ENCODE measurements around the gene ACP1. TPM values are rescaled to one million over a fixed set of nuclear protein-coding genes. Genes with fewer than 3 reads are reported as not detected.

The ACP1 gene
- total and polyA plus RNA-seq, 5 donors from 2014 or later = 77.2 to 175 (median 166) TPM

DNA sequence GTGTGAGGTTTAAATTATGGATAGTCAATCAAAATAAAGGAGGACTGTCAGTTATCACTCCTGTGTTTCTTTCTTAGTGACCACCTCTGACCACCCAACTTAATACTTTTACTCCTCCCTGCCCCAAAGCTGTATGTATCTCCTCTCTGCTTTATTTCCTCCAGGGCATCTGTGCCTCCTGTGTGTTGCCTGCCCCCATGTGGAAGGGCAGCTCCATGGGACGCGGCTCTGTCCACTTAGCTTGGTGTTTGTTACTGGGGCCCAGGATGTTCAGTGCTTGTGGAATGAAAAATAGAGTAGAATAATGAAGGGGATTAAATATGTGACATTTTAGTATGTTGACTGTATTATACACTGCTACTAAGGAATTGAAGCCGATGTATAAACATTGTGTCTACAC lies 9.8 kb downstream of the ACP1 start:
- peaks cover 53% of the 10 kb centered on the region for H3K36me3 Mint-ChIP-seq
- Histone ChIP-seq H3K4me3 (ENCODE audit: low read depth, low read length) (no peak overlapping the region), H3K36me3 (ENCODE audit: control insufficient read depth, insufficient read depth, low read length) (peaks cover 85% of the 10 kb centered on the region), H3K4me1 (ENCODE audit: control insufficient read depth, insufficient read depth, low read length, poor library complexity, severe bottlenecking) (no peaks in the 10 kb centered on the region), H3K27me3 (ENCODE audit: control insufficient read depth, insufficient read depth, low read length) (no peaks in the 10 kb centered on the region), H3K9me3 (ENCODE audit: control insufficient read depth in 2 of 2, low read length in 2 of 2) (no peaks in the 10 kb centered on the region), H3K27ac (ENCODE audit: insufficient read depth, low read length, poor library complexity, severe bottlenecking) (no peak overlapping the region)
- no peak overlapping the region for H3K4me3 Mint-ChIP-seq
- DNase-seq (no peak), ATAC-seq (ENCODE audit: low read depth in 2 of 2) (no peak)
- H3K27ac Mint-ChIP-seq = peak overlapping the region in 1 of 3 donors; percentile 20
- no peaks in the 10 kb centered on the region for H3K9me3 Mint-ChIP-seq
- H3K27me3 Mint-ChIP-seq = no peaks in the 10 kb centered on the region
- H3K4me1 Mint-ChIP-seq = peaks cover 6 to 34% (median 26%) of the 10 kb centered on the region in 4 donors

DNA sequence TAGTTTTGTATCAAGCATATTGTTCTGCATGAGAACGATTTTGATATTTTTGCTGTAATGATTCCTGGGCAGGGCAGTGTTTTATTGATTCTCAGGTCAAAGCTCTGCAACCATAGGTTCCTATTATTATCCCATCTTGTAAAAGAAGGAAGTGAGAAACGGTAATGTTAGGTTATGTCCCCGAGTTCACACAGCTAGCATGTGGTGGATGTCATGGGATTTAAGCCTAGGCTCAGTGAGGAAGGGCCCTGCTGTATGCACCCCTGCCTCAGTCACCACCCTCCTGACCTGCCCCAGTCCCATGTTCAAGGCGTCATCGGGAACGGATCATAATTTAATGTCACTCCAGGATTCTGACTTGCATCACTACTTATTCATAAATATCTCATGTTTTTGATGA lies 10.7 kb downstream of the ACP1 start:
- Histone ChIP-seq H3K36me3 (ENCODE audit: control insufficient read depth, insufficient read depth, low read length) (peaks cover 91% of the 10 kb centered on the region), H3K4me3 (ENCODE audit: low read depth, low read length) (no peak overlapping the region), H3K27ac (ENCODE audit: insufficient read depth, low read length, poor library complexity, severe bottlenecking) (no peak overlapping the region), H3K9me3 (ENCODE audit: control insufficient read depth in 2 of 2, low read length in 2 of 2) (no peaks in the 10 kb centered on the region), H3K27me3 (ENCODE audit: control insufficient read depth, insufficient read depth, low read length) (no peaks in the 10 kb centered on the region), H3K4me1 (ENCODE audit: control insufficient read depth, insufficient read depth, low read length, poor library complexity, severe bottlenecking) (no peaks in the 10 kb centered on the region)
- Mint-ChIP-seq H3K4me1 (peaks cover 0 to 25% (median 18%) of the 10 kb centered on the region in 4 donors), H3K27ac (no peak overlapping the region), H3K4me3 (no peak overlapping the region), H3K27me3 (no peaks in the 10 kb centered on the region), H3K9me3 (no peaks in the 10 kb centered on the region), H3K36me3 (peaks cover 50% of the 10 kb centered on the region)
- DNase-seq = no peak
- no peak for ATAC-seq (ENCODE audit: low read depth in 2 of 2)

DNA sequence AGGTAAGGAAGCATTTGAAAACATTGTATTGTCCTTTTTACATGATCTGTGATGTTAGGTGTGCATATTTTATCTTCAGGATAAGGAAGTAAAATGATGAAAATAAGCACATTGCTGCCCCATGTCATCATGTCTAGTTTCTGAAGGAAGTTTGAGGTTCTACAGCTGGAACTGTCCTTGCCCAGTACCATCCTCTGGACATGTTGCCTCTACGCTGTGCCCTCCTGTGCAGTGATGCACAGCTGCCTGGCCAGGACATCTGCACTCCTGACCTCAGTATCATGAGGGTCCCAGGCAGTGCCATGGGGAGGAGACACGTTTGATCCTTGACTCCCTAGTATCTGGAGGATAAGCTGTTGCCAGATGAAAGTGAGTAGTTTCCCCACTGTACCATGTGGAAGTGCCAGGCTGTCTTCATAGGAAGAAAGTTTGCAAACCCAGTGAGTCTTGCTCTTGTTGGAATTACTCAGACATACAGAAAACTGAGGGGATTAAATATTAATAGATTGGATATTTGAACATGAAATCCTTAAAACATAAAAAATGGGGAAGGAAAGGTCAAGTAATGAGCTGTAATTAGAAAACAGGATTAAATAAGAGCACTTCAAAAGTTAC lies 13.7 kb downstream of the ACP1 start:
- H3K4me1 ChIP-seq (ENCODE audit: control insufficient read depth, insufficient read depth, low read length, poor library complexity, severe bottlenecking) = no peaks in the 10 kb centered on the region
- H3K9me3 Mint-ChIP-seq = no peaks in the 10 kb centered on the region
- peaks cover 84% of the 10 kb centered on the region for H3K36me3 ChIP-seq (ENCODE audit: control insufficient read depth, insufficient read depth, low read length)
- no peaks in the 10 kb centered on the region for H3K27me3 ChIP-seq (ENCODE audit: control insufficient read depth, insufficient read depth, low read length)
- ATAC-seq (ENCODE audit: low read depth in 2 of 2) = no peak
- H3K4me3 Mint-ChIP-seq = no peak overlapping the region
- H3K9me3 ChIP-seq (ENCODE audit: control insufficient read depth in 2 of 2, low read length in 2 of 2) = no peaks in the 10 kb centered on the region
- no peak overlapping the region for H3K27ac Mint-ChIP-seq
- H3K27ac ChIP-seq (ENCODE audit: insufficient read depth, low read length, poor library complexity, severe bottlenecking) = no peak overlapping the region
- H3K36me3 Mint-ChIP-seq = peaks cover 47% of the 10 kb centered on the region
- no peak overlapping the region for H3K4me3 ChIP-seq (ENCODE audit: low read depth, low read length)
- peaks cover 0 to 6% (median 5%) of the 10 kb centered on the region in 4 donors for H3K4me1 Mint-ChIP-seq
- no peak for DNase-seq
- no peaks in the 10 kb centered on the region for H3K27me3 Mint-ChIP-seq

DNA sequence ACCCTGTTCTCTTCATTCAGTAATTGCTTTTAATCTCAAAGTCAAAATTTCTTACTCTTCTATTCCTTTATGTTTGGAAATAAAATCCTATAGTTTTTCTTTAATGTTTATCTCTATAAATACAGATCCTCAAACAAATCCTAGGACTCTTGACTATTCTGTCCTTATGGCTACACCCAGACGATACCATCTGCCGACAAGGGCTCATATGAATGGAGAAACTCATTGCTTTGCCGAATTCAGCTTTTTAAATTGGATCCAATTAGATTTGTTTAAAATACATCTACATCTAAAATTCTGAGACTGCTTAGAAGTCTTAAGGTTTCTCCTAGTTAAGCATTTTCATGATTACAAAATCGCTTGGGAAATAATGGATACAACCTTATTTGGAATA lies 14.2 kb downstream of the ACP1 start:
- H3K9me3 ChIP-seq (ENCODE audit: control insufficient read depth in 2 of 2, low read length in 2 of 2) = no peaks in the 10 kb centered on the region
- no peaks in the 10 kb centered on the region for H3K27me3 Mint-ChIP-seq
- ATAC-seq (ENCODE audit: low read depth in 2 of 2) (no peak), DNase-seq (no peak)
- no peaks in the 10 kb centered on the region for H3K9me3 Mint-ChIP-seq
- no peak overlapping the region for H3K4me3 Mint-ChIP-seq
- H3K27ac Mint-ChIP-seq = no peak overlapping the region
- no peaks in the 10 kb centered on the region for H3K4me1 ChIP-seq (ENCODE audit: control insufficient read depth, insufficient read depth, low read length, poor library complexity, severe bottlenecking)
- H3K4me3 ChIP-seq (ENCODE audit: low read depth, low read length) = no peak overlapping the region
- peaks cover 80% of the 10 kb centered on the region for H3K36me3 ChIP-seq (ENCODE audit: control insufficient read depth, insufficient read depth, low read length)
- no peaks in the 10 kb centered on the region for H3K27me3 ChIP-seq (ENCODE audit: control insufficient read depth, insufficient read depth, low read length)
- no peak overlapping the region for H3K27ac ChIP-seq (ENCODE audit: insufficient read depth, low read length, poor library complexity, severe bottlenecking)
- H3K36me3 Mint-ChIP-seq = peaks cover 49% of the 10 kb centered on the region
- peaks cover 0 to 6% (median 5%) of the 10 kb centered on the region in 4 donors for H3K4me1 Mint-ChIP-seq

DNA sequence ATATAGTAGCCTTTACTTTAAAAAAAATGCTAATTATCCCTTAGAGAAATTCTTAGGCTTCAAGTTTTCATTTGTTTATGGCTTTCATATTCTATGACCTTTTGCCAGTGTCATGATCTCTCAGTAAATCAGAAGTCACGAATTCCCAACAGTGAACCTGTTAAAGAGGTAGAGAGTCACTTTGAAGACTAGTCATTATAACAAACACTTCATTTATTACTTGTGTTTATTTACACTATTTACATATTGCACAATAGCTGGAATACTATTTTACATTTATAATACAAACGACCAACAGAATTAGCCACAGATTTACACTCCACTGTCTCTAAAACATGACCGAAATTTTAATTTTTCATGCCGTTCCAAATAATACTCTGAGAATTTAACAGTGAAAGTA lies 14.6 kb downstream of the ACP1 start:
- Mint-ChIP-seq H3K27me3 (no peaks in the 10 kb centered on the region), H3K4me3 (no peak overlapping the region)

DNA sequence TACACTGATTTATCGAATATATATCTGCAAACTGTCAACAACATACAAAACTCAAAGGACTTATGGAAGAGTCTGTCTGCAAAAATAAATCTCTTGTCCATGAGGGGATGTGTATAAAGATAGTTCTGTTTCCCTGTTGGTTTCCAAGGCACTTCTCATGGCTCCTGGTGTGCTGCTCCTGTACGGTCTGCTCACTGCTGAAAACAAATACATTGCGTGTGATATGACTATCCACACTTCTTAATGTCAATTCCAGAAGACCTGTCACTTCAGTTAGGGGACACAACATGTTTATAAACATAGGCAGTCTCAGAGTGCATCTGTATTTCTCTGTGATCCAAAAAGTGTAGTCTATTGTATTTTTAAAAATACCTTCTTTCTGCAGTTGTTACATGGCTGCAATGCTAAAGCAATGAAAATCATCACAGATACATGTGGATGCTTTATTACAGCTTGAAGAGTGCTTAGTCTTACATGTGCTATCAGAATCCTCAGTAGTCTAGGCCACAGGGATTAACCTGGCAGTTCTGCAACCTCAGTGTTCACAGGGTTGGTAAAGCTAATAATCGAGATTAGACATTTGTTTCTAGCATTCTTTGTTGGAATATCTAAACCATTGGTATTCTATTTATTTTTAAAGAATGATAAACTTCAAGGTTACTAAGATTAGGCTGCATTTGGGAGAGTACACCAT lies 15.4 kb downstream of the ACP1 start:
- Mint-ChIP-seq H3K27ac (no peak overlapping the region), H3K27me3 (no peaks in the 10 kb centered on the region)

More for the DNA sequence above, 14.6 kb downstream of the ACP1 start:
- ATAC-seq (ENCODE audit: low read depth in 2 of 2) (no peak), DNase-seq (no peak)
- no peaks in the 10 kb centered on the region for H3K27me3 ChIP-seq (ENCODE audit: control insufficient read depth, insufficient read depth, low read length)
- peaks cover 46% of the 10 kb centered on the region for H3K36me3 Mint-ChIP-seq
- H3K27ac ChIP-seq (ENCODE audit: insufficient read depth, low read length, poor library complexity, severe bottlenecking) = no peak overlapping the region
- no peaks in the 10 kb centered on the region for H3K9me3 Mint-ChIP-seq
- H3K4me1 ChIP-seq (ENCODE audit: control insufficient read depth, insufficient read depth, low read length, poor library complexity, severe bottlenecking) = no peaks in the 10 kb centered on the region
- H3K27ac Mint-ChIP-seq = no peak overlapping the region
- peaks cover 76% of the 10 kb centered on the region for H3K36me3 ChIP-seq (ENCODE audit: control insufficient read depth, insufficient read depth, low read length)
- no peak overlapping the region for H3K4me3 ChIP-seq (ENCODE audit: low read depth, low read length)
- H3K4me1 Mint-ChIP-seq = peaks cover 0 to 6% (median 4%) of the 10 kb centered on the region in 4 donors
- no peaks in the 10 kb centered on the region for H3K9me3 ChIP-seq (ENCODE audit: control insufficient read depth in 2 of 2, low read length in 2 of 2)

DNA sequence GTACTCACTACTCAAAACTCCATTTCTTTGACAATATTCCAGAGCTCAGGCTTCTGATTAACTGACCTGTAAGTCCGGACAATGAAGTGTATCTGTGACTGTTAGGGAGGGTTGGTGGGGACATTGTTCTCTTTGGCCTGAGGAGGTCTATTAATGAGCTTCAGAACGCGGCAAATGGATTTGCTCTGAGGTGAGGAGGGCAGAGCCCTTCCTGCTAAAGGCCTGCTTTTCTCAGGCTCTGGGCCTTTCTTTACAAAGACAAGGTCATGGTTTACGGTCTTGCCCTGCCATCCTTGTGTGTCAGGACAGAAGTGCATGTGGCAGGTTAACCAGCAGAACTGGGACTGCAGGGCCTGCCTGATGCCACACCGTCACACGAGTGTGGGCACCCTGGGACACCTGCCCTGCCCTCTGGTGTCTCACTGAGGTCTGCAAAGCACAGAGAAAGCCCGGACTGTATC lies 15.9 kb downstream of the ACP1 start:
- H3K4me1 Mint-ChIP-seq = no peaks in the 10 kb centered on the region
- no peak overlapping the region for H3K27ac Mint-ChIP-seq
- no peak overlapping the region for H3K27ac ChIP-seq (ENCODE audit: insufficient read depth, low read length, poor library complexity, severe bottlenecking)
- H3K9me3 Mint-ChIP-seq = no peaks in the 10 kb centered on the region
- H3K27me3 ChIP-seq (ENCODE audit: control insufficient read depth, insufficient read depth, low read length) = no peaks in the 10 kb centered on the region
- H3K27me3 Mint-ChIP-seq = peaks cover 5% of the 10 kb centered on the region
- DNase-seq = no peak
- no peak overlapping the region for H3K4me3 Mint-ChIP-seq
- peaks cover 41% of the 10 kb centered on the region for H3K36me3 Mint-ChIP-seq
- H3K4me1 ChIP-seq (ENCODE audit: control insufficient read depth, insufficient read depth, low read length, poor library complexity, severe bottlenecking) = no peaks in the 10 kb centered on the region
- H3K9me3 ChIP-seq (ENCODE audit: control insufficient read depth in 2 of 2, low read length in 2 of 2) = no peaks in the 10 kb centered on the region
- no peak for ATAC-seq (ENCODE audit: low read depth in 2 of 2)
- H3K4me3 ChIP-seq (ENCODE audit: low read depth, low read length) = no peak overlapping the region
- H3K36me3 ChIP-seq (ENCODE audit: control insufficient read depth, insufficient read depth, low read length) = peaks cover 65% of the 10 kb centered on the region

More for the DNA sequence above, 15.4 kb downstream of the ACP1 start:
- Mint-ChIP-seq H3K4me3 (no peak overlapping the region), H3K36me3 (peaks cover 42% of the 10 kb centered on the region), H3K4me1 (peaks cover 0 to 4% (median 0%) of the 10 kb centered on the region in 4 donors), H3K9me3 (no peaks in the 10 kb centered on the region)
- no peaks in the 10 kb centered on the region for H3K27me3 ChIP-seq (ENCODE audit: control insufficient read depth, insufficient read depth, low read length)
- DNase-seq (no peak), ATAC-seq (ENCODE audit: low read depth in 2 of 2) (no peak)
- H3K27ac ChIP-seq (ENCODE audit: insufficient read depth, low read length, poor library complexity, severe bottlenecking) = no peak overlapping the region
- H3K36me3 ChIP-seq (ENCODE audit: control insufficient read depth, insufficient read depth, low read length) = peaks cover 71% of the 10 kb centered on the region
- H3K4me1 ChIP-seq (ENCODE audit: control insufficient read depth, insufficient read depth, low read length, poor library complexity, severe bottlenecking) = no peaks in the 10 kb centered on the region
- H3K4me3 ChIP-seq (ENCODE audit: low read depth, low read length) = no peak overlapping the region
- no peaks in the 10 kb centered on the region for H3K9me3 ChIP-seq (ENCODE audit: control insufficient read depth in 2 of 2, low read length in 2 of 2)

DNA sequence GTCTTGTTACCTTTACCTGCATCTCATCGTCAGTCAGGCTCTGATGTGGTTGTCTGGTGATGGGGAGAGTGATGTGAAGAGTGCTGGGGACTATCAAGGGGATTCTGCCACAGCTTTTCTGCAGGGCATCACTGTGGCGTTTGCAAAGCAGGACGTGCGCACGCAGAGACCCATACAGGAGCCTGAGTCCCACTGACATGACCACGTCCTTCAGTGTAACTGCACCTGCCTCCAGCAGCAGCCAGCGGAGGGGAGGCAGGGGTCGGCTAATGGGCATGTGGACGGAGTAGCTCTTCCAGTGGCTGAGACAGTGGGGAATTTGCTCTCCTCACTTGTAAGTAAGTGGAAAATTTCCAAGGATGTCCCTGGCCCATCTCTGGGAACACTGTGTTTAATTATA lies 16.6 kb downstream of the ACP1 start:
- no peak overlapping the region for H3K4me3 Mint-ChIP-seq
- no peaks in the 10 kb centered on the region for H3K9me3 Mint-ChIP-seq
- peaks cover 12% of the 10 kb centered on the region for H3K27me3 Mint-ChIP-seq
- Histone ChIP-seq H3K27ac (ENCODE audit: insufficient read depth, low read length, poor library complexity, severe bottlenecking) (no peak overlapping the region), H3K27me3 (ENCODE audit: control insufficient read depth, insufficient read depth, low read length) (no peaks in the 10 kb centered on the region), H3K9me3 (ENCODE audit: control insufficient read depth in 2 of 2, low read length in 2 of 2) (no peaks in the 10 kb centered on the region), H3K4me3 (ENCODE audit: low read depth, low read length) (no peak overlapping the region), H3K36me3 (ENCODE audit: control insufficient read depth, insufficient read depth, low read length) (peaks cover 59% of the 10 kb centered on the region), H3K4me1 (ENCODE audit: control insufficient read depth, insufficient read depth, low read length, poor library complexity, severe bottlenecking) (no peaks in the 10 kb centered on the region)
- no peak for DNase-seq
- ATAC-seq (ENCODE audit: low read depth in 2 of 2) = no peak
- peaks cover 40% of the 10 kb centered on the region for H3K36me3 Mint-ChIP-seq
- H3K4me1 Mint-ChIP-seq = peaks cover 0 to 2% (median 0%) of the 10 kb centered on the region in 4 donors
- no peak overlapping the region for H3K27ac Mint-ChIP-seq
